COLO668 (cell line): ENCODE results near the gene TFAP2A.

ENCODE experiments used
- DNase-seq: peaks from one replicate; lab custom pipeline; 2025; ENCODE audit not compliant: unreplicated experiment; lab: John Stamatoyannopoulos, UW

TFAP2A gene

DNA sequence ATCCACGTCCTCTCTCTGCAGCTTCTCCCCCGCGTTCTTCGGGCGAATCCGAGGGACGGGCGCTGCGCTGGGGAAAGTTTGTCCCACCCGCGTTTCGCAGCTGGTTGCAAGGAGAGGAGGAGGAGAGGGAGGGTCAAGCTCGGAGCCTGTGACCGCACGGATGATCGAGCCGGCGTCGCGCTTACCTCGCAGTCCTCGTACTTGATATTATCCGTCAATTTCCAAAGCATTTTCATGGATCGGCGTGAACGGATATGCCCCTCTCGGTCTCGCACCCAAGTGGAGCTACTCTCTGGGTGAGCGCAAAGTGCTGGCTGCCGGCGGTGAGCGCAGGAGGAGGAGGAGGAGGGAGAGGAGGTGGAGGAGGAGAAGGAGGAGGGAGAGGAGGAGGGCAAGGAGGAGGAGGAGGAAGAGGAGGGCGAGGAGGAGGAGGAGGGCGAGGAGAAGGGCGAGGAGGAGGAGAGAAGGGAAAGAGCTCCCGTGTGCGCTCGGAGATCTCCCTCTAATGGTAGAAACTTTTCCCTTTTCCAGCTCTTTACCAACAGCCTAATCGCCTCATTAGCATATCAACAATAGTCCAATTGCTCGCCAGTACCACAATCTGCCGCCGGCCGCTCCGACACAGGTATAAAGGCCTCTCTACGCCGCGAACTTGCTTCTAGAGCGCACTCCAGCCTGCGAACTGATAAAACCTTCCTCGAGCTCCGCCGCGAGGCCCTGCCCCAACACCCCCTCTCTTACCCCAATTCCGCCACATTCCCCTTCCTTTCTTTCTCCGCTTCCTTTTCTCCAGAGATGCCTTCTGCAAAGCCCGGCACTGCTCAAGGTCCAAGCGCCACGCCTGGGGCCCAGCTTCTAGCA lies at the start of gene TFAP2A:
Gene TFAP2A, minus strand, starts transcription at position 319 of the 861 bp plus-strand sequence. Its CDS starts 83 bp downstream, at position 236.
- peak; percentile 58 for DNase-seq

GRCh38 chr6:10463491-10464481 lies 48.9 kb upstream of the TFAP2A start:
- DNase-seq, result no peak

GRCh38 chr6:10463040-10463439 lies 48.2 kb upstream of the TFAP2A start:
- DNase-seq, result no peak

- DNase-seq, result no peak
Measured at GRCh38 chr6:10461850-10462249, 47.0 kb upstream of the TFAP2A start.

DNA sequence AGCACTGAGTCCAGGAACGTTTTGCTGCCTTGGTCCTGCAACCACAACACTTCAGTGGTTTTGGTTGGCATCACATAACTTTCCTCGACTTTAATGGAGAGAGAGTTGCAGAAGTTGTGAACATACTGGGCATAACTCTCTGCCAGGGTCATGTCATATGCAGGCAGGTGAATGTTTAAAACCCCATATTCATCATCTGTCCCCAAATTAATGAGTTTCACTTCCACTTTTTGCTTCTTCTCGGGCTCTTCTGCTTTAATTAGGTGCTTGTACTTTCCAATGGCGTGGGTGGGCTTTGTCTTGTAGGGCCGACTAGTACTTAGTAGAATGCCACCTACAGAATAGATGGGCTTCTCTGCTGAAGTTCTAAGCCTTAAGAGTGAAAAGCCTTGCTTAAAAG lies 45.2 kb upstream of the TFAP2A start:
- DNase-seq, result no peak

GRCh38 chr6:10458287-10458686 lies 43.4 kb upstream of the TFAP2A start:
- DNase-seq, result no peak

- no peak for DNase-seq
Measured at GRCh38 chr6:10453596-10453995, 38.7 kb upstream of the TFAP2A start.

- DNase-seq, result no peak
Measured at GRCh38 chr6:10451828-10452509, 37.1 kb upstream of the TFAP2A start.

DNA sequence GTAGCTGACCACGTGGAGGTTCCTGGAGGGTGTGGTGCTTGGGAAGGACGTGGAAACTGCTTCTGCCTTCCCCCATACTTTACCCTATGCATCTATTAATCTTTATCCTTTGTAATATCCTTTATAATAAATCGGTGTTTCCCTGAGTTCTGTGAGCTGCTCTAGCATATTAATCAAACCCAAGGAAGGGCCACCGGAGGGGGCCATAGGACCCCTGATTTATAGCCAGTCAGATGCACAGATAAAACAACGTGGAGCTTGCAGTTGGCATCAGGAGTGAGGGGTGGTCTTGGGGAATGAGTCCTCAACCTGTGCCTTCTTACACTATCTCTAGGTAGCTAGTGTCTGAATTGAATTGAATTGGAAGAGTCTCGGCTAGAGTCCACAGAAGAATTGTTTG lies 36.5 kb upstream of the TFAP2A start:
- DNase-seq, result no peak

DNA sequence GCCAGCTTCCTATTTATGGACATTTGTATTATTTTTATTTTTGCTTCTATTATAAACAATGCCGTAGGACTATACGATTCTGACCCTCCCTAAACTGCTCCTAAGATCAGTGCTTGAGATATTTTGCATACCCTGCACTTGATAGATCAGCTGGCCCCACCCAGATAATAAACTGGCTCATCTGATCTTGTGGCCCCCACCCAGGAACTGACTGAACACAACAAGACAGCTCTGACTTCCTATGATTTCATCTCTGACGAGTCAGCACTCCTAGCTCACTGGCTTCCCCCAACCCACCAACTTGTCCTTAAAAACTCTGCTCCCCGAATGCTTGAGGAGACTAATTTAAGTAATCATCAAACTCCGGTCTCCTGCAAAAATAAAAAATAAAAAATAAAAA lies 34.9 kb upstream of the TFAP2A start:
- DNase-seq, result no peak

GRCh38 chr6:10448096-10448495 lies 33.2 kb upstream of the TFAP2A start:
- no peak for DNase-seq

DNA sequence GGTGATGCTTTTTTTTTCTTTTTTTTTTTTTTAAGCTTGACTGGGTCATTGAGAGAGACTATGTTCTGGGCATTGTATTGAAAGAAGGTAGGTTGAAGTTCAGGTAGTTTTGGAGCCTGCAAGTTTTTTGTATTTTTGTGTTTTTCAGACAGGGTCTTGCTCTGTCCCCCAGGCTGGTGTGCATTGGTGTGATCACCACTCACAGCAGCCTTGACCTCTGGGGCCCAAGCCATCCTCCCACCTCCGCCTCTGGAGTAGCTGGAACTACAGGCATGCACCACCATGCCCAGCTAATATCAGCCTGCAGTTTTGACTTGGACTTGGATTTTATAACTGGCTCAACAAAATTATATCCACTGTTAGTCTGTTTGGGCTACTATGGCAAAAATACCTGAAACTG lies 31.7 kb upstream of the TFAP2A start:
- DNase-seq, result no peak

DNA sequence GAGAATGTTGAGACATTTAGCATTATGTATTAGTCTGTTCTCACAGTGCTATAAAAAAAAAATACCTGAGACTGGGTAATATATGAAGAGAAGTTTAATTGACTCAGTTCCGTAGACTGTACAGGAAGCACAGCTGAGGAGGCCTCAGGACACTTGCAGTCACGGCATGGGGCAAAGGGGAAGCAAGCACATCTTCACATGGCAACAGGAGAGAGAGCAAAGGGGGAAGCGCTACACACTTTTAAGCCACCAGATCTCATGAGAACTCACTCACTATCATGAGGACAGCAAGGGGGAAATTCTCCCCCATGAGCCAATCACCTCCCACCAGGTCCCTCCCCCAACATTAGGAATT lies 26.8 kb upstream of the TFAP2A start:
- DNase-seq, result no peak

DNA sequence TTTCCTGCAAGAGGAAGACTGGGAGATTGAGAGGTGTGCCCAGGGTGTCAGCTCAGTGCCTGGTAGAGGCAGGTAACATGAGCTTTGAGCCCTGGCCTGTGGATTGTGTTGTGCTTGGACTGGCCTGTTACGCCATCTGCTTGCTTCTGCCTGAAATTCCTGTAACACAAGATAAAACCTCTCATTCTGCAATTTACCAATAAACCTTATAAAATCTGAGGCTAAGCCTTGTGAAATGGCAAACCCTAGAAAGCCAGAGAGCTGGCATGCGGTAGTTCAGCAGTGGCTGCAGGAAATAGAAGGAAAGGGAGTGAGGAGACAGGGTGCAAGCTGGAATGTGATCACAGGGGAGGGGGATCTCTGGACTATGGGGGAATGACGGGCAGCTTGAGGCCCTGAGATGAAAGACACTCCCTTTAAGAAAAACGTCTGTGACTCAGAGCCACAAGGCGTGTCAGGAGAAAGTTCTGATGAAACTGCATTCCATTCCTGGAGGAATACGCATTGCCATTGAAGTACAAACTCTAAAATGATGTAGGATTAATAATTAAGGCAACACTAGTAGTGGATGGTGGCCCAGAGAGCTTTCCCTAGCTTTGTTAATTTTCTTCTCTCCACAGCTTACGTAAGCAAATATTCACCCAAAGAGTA lies 26.3 kb upstream of the TFAP2A start:
- no peak for DNase-seq

DNA sequence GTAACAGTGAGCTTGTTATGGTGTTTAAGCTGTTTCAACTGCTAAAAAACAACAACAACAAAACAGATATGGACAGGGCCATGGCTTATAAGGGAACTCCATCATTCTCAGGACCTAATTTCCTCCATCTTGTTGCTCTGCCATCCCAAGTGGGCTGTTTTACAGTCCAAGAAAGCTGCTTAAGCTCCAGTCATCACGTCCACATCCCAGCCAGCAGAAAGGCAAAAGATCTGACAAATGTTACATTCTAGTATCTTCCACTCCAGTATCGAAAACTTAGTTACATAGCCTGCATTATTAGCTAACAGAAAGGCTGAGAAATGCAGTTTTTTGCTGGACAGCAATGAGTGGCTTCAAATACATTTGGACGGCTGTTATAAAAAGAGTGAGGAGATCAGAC lies 23.0 kb upstream of the TFAP2A start:
- no peak for DNase-seq

GRCh38 chr6:10434235-10434634 lies 19.4 kb upstream of the TFAP2A start:
- DNase-seq, result no peak

DNA sequence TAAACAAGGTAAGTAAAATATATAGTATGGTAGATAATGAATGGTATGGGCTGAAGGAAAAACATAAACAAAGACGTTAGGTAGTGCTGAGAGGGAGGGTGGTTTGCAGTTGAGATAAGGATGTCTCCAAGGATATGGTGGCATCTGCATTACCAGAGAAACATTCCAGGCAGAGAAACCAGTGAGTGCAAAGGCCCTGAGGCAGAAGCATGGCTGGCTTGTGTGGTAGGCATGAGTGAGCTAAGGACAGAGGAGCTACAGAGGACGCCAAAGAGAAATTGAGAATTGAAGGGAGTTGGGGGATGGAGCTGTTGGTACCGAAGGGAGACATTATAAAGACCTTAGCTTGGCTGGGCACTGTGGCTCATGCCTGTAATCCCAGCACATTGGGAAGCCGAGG lies 18.4 kb upstream of the TFAP2A start:
- DNase-seq, result no peak

- no peak for DNase-seq
Measured at GRCh38 chr6:10431423-10432164, 16.7 kb upstream of the TFAP2A start.

GRCh38 chr6:10429638-10430427 lies 15.0 kb upstream of the TFAP2A start:
- peak; percentile 42 for DNase-seq
